Measurements from ENCODE around the gene HINT2. TPM values are rescaled to one million over a fixed set of nuclear protein-coding genes. Genes with fewer than 3 reads are reported as not detected.

HINT2 gene
- total RNA-seq, 1 donor from 2014 or later = 71.1 TPM

GRCh38 chr9:35792024-35792813 lies 22.6 kb downstream of the HINT2 start:
- H3K36me3 ChIP-seq = no peaks in the 10 kb centered on the region
- DNase-seq = no peak
- intact Hi-C loops (cut with micrococcal nuclease) = no loop called here

DNA sequence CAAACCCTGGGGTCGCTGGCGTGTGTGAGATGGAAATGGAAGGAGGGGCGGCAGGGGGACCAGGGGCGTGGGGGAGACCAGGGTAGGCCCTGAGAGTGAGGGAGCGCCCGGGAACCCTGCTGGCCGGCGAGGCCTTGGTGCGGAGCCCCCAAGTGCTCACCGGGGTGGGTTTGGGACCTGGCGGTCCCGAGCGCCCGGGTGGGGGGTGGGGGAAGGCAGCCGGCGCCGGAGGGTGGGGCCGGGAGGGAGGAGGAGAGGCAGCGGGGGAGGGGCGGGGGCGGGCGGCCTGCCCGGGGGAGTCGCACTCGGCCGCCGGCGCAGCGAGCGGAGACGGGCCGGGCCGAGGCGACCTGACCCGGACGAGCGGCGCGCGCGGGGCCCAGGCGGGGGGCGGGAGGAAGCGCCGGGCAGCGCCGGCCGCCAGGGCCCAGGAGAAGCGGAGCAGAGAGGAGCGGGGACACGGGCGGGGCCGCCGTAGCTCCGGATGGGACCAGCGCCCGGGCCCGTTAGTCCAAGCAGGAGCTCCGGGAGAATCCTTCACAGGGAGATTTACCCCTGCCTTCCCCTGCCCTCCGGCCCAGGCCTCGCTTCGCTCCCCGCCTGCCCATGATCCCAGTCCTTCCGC lies 23.4 kb downstream of the HINT2 start, which contains the start of gene NPR2:
NPR2 (plus strand) TSS at position 295 of the 625 bp plus-strand sequence. CDS start 818 bp downstream, outside the sequence.
- TF ChIP-seq, protein P1, sequence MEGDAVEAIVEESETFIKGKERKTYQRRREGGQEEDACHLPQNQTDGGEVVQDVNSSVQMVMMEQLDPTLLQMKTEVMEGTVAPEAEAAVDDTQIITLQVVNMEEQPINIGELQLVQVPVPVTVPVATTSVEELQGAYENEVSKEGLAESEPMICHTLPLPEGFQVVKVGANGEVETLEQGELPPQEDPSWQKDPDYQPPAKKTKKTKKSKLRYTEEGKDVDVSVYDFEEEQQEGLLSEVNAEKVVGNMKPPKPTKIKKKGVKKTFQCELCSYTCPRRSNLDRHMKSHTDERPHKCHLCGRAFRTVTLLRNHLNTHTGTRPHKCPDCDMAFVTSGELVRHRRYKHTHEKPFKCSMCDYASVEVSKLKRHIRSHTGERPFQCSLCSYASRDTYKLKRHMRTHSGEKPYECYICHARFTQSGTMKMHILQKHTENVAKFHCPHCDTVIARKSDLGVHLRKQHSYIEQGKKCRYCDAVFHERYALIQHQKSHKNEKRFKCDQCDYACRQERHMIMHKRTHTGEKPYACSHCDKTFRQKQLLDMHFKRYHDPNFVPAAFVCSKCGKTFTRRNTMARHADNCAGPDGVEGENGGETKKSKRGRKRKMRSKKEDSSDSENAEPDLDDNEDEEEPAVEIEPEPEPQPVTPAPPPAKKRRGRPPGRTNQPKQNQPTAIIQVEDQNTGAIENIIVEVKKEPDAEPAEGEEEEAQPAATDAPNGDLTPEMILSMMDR (IDR thresholded peaks at IDR 0.05; ENCODE audit: borderline replicate concordance) = no peak
- intact Hi-C loops (cut with micrococcal nuclease) = no loop called here
- Histone ChIP-seq H3K4me3 (peak within 1 kb of the TSS; percentile 78), H3K27ac (replicated peaks) (peak within 1 kb of the TSS; percentile 91), H3K4me1 (peaks cover 56% of the 10 kb centered on the region), H3K27me3 (ENCODE audit: low read depth) (no peaks in the 10 kb centered on the region), H3K36me3 (no peaks in the 10 kb centered on the region), H3K9me3 (replicated peaks) (no peaks in the 10 kb centered on the region)
- DNase-seq = peak; percentile 55

More at GRCh38 chr9:35792024-35792813, 22.6 kb downstream of the HINT2 start:
- Histone ChIP-seq H3K9me3 (replicated peaks) (no peaks in the 10 kb centered on the region), H3K4me3 (peak overlapping the region; percentile 78), H3K4me1 (peaks cover 56% of the 10 kb centered on the region), H3K27me3 (ENCODE audit: low read depth) (no peaks in the 10 kb centered on the region), H3K27ac (replicated peaks) (peak overlapping the region; percentile 91)
- TF ChIP-seq, protein P1 (IDR thresholded peaks at IDR 0.05; ENCODE audit: borderline replicate concordance) = no peak

DNA sequence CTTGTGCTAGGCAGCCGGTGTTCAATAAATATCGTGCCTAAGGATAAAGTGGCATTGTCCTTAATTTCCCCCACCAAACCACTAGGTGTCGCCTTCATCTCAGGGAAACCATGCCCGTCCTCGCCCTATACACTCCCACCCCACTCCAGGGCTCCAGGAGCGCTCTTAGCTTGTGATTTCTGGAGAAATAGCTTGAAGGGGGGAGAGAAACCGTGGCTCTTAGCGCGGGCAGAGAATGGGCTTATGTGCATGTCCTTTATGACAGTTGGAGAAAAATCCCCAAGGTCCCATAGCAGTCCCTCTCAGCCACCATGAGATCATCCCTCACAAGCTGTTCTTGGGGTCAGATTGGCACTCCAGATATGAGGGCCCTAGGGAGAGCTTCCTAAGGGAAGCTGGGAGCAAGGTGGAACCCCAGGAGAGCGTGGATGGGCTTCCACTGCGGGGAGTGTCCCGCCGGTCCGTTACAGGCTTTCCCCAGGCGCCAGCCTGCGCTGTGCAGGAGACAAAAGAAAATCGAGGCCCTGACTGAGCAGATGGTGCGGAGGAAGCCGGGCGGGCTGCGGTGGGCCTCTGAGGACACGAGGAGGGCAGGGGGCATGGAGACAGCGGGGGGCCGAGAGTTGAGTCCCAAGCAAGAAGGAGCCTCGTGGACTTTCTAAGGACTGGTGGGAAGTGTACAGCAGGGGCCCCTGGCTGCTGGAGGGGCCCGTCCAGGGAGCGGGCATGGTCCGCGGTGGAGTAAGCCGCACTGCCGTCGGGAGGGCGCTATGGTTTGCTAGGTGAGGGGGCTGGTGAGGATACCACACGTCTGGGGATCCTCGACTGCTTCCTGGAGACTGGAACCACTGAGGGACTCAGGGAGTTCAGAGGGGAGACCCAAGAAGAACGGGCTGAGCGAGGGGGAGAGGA lies 24.2 kb downstream of the HINT2 start:
- H3K9me3 ChIP-seq (replicated peaks) = no peaks in the 10 kb centered on the region
- H3K36me3 ChIP-seq = no peaks in the 10 kb centered on the region
- H3K4me1 ChIP-seq = peaks cover 51% of the 10 kb centered on the region
- peak overlapping the region; percentile 91 for H3K27ac ChIP-seq (replicated peaks)
- peak overlapping the region; percentile 78 for H3K4me3 ChIP-seq
- intact Hi-C loops (cut with micrococcal nuclease) = no loop called here
- peak; percentile 67 for DNase-seq
- H3K27me3 ChIP-seq (ENCODE audit: low read depth) = no peaks in the 10 kb centered on the region
- TF ChIP-seq, protein P1 (IDR thresholded peaks at IDR 0.05; ENCODE audit: borderline replicate concordance) = peak; percentile 87

GRCh38 chr9:35790025-35790384 lies 24.8 kb downstream of the HINT2 start:
- Histone ChIP-seq H3K4me1 (peaks cover 45% of the 10 kb centered on the region), H3K9me3 (replicated peaks) (no peaks in the 10 kb centered on the region), H3K27ac (replicated peaks) (peak overlapping the region; percentile 91), H3K27me3 (ENCODE audit: low read depth) (no peaks in the 10 kb centered on the region), H3K4me3 (no peak overlapping the region), H3K36me3 (no peaks in the 10 kb centered on the region)
- TF ChIP-seq, protein P1 (IDR thresholded peaks at IDR 0.05; ENCODE audit: borderline replicate concordance) = no peak
- intact Hi-C loops (cut with micrococcal nuclease) = no loop called here
- no peak for DNase-seq

GRCh38 chr9:35789541-35789940 lies 25.3 kb downstream of the HINT2 start:
- TF ChIP-seq, protein P1 (IDR thresholded peaks at IDR 0.05; ENCODE audit: borderline replicate concordance) = no peak
- no peak for DNase-seq
- Histone ChIP-seq H3K9me3 (replicated peaks) (no peaks in the 10 kb centered on the region), H3K27me3 (ENCODE audit: low read depth) (no peaks in the 10 kb centered on the region), H3K4me3 (no peak overlapping the region), H3K36me3 (no peaks in the 10 kb centered on the region), H3K27ac (replicated peaks) (no peak overlapping the region), H3K4me1 (peaks cover 40% of the 10 kb centered on the region)
- intact Hi-C loops (cut with micrococcal nuclease) = loop anchor here (2.0 kb wide), 1 partner anchor 93 kb away; no protein-coding TSS in a partner anchor
